Measurements from ENCODE around the gene LHX2. TPM values are rescaled to one million over a fixed set of nuclear protein-coding genes. Genes with fewer than 3 reads are reported as not detected.

The LHX2 gene
- total and polyA plus RNA-seq, 2 of the 4 experiments (the other 2 are of a cell fraction): not detected

- 0 out of 2 replicates have a peak, but pooled peaks cover 5% of the 10 kb centered on the region for H3K9me1 ChIP-seq (ENCODE audit: insufficient read depth, low read length)
- H2BK120ac ChIP-seq (ENCODE audit: low read depth, low read length): no peak overlapping the region
- no peak overlapping the region for H3K27ac ChIP-seq (ENCODE audit: insufficient read depth, low read length)
- H3K18ac ChIP-seq (ENCODE audit: low read depth, low read length): no peak overlapping the region
- H3K27me3 ChIP-seq (ENCODE audit: control insufficient read depth, insufficient read depth, low read length): peaks cover 73% of the 10 kb centered on the region
- peak overlapping the region; percentile 32 for H2AFZ ChIP-seq (replicated peaks; ENCODE audit: low read length, poor library complexity)
- H4K8ac ChIP-seq (ENCODE audit: low read depth in 2 of 2, low read length in 2 of 2): no peak overlapping the region
- H4K5ac ChIP-seq (ENCODE audit: low read depth, low read length): no peak overlapping the region
- no peak overlapping the region for H3K4me3 ChIP-seq (ENCODE audit: insufficient read depth, low read depth, low read length)
- POLR2A ChIA-PET (ENCODE audit: unreplicated experiment): interaction anchor here (0.5 kb wide), 1 partner anchor 178 kb away, joined by 3 read pairs; no protein-coding TSS in a partner anchor
- CTCF ChIA-PET: interaction anchor here (0.6 kb wide), 1 partner anchor 189 kb away, joined by 4 read pairs; no protein-coding TSS in a partner anchor
- H3K23ac ChIP-seq (ENCODE audit: low read depth, low read length): no peak overlapping the region
- TF ChIP-seq MAFK (IDR thresholded peaks at IDR 0.05; ENCODE audit: low read depth, low read length) (no peak), CEBPB (IDR thresholded peaks at IDR 0.05; ENCODE audit: low read depth, low read length) (0 out of 2 replicates have a peak, but pooled peaks have one; percentile 10)
- WGBS, 2 experiments (ENCODE audit: extremely low coverage in 2 of 2, insufficient read length in 1 of 2): 0% methylated on average over 3 of the region's 23 CpGs; no CpG with 5 or more reads in 1 of the 2 experiments
- no peaks in the 10 kb centered on the region for H3K79me1 ChIP-seq (ENCODE audit: low read depth in 1 of 2, low read length in 2 of 2)
- no peak overlapping the region for H2BK20ac ChIP-seq (ENCODE audit: low read depth, low read length)
- H3K14ac ChIP-seq (replicated peaks; ENCODE audit: low read depth, low read length): no peak overlapping the region
- no peak overlapping the region for H3K4me2 ChIP-seq (ENCODE audit: low read depth, low read length)
- peaks cover 7% of the 10 kb centered on the region; the same call in 1 of the 2 replicates for H4K20me1 ChIP-seq (ENCODE audit: insufficient read depth, low read length)
- no peak overlapping the region for H3K9ac ChIP-seq (ENCODE audit: low read depth, low read length)
- no peak overlapping the region for H2BK15ac ChIP-seq (ENCODE audit: low read depth, low read length)
- no peak overlapping the region for H2AK9ac ChIP-seq (replicated peaks; ENCODE audit: low read depth, low read length, poor library complexity)
- no peak overlapping the region for H2BK5ac ChIP-seq (ENCODE audit: low read depth, low read length, poor library complexity, severe bottlenecking)
- intact Hi-C loops (cut with micrococcal nuclease) (no loop called here), dilution Hi-C loops (cut with HindIII; ENCODE audit: low sequenced_read_pairs, unreplicated experiment) (no loop called here), in situ Hi-C loops (cut with MboI; ENCODE audit: low sequenced_read_pairs) (no loop called here)
- H4K91ac ChIP-seq (ENCODE audit: insufficient read depth, low read depth, low read length): no peak overlapping the region
- no peak for DNase-seq
- no TSS peak for BruUV-seq (replicated peaks)
- H3K36me3 ChIP-seq (ENCODE audit: control insufficient read depth, insufficient read depth, low read length): no peaks in the 10 kb centered on the region
- H3K56ac ChIP-seq (ENCODE audit: extremely low read depth, insufficient read depth, low read length): no peak overlapping the region
- H3K4me1 ChIP-seq (ENCODE audit: control insufficient read depth, insufficient read depth, low read length): no peaks in the 10 kb centered on the region
- no peak overlapping the region for H3K4ac ChIP-seq (ENCODE audit: low read depth, low read length)
- ATAC-seq (ENCODE audit: low read depth): no peak
- H3K9me3 ChIP-seq (ENCODE audit: control insufficient read depth, insufficient read depth, low read length): peaks cover 10% of the 10 kb centered on the region
- H2AK5ac ChIP-seq (ENCODE audit: low read depth, low read length): no peak overlapping the region
Measured at GRCh38 chr9:123996731-123997421, 14.7 kb upstream of the LHX2 start.
